Stimulated activated CD8-positive, alpha-beta memory T cell treated with anti-CD3 and anti-CD28 coated beads, Interleukin-15, amount 100 ng/mL, for 24 hours (primary cell): ENCODE results near the gene RTN4.

Source experiments
- DNase-seq: peaks from one replicate; pipeline ENCODE4 v3.0.0-alpha.2; 2020; ENCODE audit warnings: low read depth

Gene RTN4

DNA sequence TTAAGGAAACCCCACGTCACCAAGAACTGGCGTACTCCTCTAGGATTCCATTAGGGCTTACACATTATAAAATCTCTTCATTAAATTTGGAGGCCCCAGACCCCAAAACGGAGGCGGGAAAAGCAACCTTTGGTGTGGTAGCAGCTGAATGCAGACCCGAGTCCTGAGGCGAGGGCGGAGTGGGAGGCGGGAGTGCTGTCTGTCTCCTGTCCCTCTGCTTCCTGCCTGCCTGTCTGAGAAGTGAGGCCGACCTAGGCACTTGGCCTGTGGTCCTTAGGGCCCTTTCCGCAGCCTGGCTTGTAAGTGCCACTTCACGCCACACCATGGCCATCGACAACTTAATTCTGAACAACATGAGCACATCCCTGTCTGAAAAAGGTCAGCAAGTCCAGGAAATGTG, 102.1 kb downstream of the RTN4 start:
- no peak for DNase-seq

DNA sequence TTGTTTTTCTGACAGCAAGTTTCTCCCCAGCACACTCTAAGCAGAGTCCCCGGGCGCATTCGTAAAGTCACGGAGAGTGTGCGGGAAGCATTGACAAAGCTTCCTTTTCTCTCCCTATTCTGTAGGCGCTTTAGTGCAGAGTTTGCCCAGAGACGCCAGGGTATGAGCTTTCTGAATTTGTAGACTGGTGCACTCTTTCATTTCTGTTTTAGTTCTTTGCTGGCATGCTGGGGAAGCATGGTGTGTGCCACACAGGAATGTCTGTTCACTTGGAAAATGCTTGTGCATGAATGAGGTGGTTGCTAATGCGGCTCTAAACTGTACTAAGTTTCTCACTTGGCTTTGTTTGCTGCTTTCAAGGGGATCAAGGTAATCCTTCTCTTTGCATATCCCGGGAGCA, 102.6 kb downstream of the RTN4 start:
- DNase-seq, result no peak

GRCh38 chr2:54947136-54947535, 103.1 kb downstream of the RTN4 start:
- no peak for DNase-seq

DNA sequence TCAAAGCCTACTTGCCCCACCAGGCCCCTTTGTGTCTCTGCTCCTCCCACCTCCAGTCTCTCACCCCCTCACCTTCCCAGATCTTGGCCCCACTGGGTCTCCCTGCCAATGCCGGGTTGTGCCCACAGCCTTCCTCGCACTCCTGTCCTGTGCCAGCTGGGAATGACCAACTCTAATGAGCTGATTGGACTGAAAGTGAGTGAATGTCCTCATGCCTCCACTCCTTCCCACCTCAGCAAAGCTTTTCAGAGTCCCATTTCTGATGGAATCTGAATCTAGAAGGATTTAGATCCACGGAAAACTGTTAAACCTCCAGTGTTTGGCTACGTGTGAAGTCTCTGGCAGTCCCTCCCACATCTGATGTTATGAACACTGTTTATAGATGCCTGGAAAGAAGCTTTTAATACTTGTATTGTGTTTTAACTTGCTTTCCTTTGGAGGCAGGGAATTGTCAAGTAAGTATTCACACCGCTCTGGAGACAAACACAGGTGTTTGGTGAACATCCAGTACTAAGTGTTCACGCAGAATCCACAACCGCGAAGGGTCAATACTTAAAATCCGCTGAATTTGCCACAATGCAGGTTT, 103.9 kb downstream of the RTN4 start:
- no peak for DNase-seq

DNA sequence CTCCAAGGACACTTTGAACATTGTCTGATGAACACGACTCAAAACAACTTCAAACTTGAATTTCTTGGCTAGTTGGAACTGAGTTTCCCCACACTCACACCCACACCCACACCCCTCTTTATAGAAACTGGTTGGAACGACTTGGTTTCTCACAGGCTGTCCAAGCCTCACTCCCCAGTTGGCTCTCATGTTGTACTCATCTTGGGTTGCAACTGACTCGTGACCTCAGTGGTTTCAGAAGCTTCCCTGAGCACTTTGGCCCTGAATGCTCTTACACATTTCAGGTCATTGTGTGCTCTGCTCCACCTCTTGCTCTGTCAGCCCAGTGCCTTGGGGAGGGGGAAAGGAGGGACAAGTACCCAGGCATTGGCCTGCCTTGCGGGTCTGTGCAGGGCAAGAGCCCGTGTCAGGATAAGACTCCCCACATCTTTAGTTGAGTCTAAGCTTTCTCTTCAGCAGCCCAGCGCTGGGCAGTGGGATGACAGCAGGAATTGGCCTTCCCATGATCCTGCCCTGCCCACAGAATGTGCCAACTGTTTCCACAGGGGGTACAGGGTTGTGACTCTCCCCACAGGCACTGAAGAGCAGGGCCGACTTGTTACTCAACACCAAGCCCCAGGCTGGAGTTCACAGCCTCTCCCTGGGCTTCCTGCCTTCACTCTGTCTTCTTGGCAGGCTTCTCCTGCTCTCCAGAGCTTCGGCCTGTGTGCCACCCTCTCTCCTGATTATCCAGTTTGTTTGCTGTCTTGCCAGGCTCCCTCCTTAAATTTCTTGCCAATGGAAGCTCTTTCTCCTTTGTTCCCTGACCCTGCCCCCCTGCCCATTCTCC, 104.6 kb downstream of the RTN4 start:
- DNase-seq, result no peak

GRCh38 chr2:54944724-54945326, 105.4 kb downstream of the RTN4 start:
- DNase-seq, result no peak

- no peak for DNase-seq
Observed at GRCh38 chr2:54942373-54942772, 107.9 kb downstream of the RTN4 start.

DNA sequence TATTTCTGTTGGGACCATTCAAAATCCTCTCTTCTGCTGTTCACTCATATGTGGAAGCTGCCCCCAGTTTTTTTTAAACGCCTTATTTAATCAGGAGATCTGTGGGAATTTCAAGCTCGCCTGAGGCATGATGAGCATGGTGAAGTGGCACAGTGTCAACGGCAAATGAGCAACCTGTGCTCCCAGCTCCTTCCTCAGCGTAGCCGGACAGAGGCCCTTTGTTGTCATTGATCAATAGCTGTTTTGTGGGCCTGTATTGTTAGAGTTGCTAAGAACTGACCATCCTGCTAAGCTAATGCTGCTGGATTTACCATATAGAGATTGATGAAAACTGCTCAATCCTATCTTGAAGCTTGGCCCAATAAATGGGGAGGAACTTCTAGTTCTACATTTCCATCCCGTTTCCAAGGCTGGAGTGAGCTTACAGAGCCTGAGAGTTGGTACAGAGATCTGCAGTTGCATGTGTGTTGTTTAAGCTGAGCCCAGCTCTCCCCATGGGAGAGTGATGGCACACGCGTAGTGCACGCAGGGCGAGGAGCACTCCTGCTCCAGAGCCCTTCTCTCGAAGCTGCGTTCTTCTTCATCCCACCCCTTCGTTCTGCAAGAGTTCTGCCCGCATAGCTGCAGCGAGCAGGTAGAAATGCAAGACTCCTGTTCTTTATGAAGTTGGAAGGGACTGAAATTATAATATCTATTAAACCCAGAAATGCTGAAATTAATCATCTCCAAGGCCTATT, 108.8 kb downstream of the RTN4 start:
- DNase-seq, result no peak

DNA sequence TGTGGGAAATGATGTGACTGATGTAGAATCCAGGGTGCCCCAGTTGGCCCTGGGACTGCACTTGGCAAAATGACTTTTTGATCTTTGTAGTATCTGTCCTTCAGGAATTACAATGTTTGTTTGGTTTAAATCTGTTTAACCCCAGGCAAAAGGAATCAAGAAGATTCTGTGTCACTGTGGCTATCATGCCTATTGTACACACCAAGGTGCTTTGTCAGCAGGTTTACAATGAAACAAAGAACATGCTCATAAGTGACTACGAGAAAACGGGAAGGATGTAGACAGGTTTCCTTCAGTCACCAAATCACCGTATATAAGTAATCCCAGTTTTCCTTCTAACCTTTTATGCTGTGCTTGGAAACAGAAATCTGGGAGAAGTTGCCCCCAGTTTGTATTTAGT, 109.5 kb downstream of the RTN4 start:
- no peak for DNase-seq

DNA sequence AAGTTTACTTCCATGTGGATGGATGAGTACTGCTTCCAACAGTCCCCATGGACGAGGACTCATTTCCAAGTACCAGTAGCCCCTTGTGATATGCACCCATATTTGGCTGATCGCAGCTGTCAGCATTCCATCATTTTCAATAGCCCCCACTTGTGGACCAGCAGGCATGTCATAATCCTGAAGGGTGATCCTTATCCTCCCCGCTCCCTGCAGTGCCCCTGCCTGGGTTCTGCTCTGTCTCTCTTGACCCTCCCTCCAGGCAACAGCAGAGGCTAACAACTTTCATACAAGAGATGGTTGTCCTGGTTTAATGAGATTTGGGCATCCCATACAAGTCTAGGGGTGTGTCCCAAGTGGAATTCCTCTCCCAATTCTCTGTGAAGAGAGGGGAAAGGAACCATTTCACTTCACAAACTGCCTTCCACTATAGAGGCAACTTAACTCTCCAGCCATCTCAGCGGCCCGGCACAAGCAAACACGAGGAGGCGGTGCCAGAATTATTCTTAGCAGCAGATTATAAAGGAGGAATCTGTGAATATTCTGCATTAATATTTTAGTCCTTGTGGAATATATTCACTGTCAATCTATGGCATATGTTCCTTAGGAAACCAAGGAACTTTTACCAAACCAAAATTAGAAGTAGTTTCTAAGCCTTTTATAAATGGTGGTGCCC, 110.7 kb downstream of the RTN4 start:
- DNase-seq, result no peak

GRCh38 chr2:54936766-54937165, 113.5 kb downstream of the RTN4 start:
- no peak for DNase-seq

GRCh38 chr2:54935389-54935788, 114.9 kb downstream of the RTN4 start:
- DNase-seq, result no peak

- no peak for DNase-seq
Observed at GRCh38 chr2:54931473-54931872, 118.8 kb downstream of the RTN4 start.

GRCh38 chr2:54928719-54929118, 121.5 kb downstream of the RTN4 start:
- DNase-seq, result no peak

GRCh38 chr2:54927751-54928615, 122.3 kb downstream of the RTN4 start:
- no peak for DNase-seq

GRCh38 chr2:54927085-54927750, 123.0 kb downstream of the RTN4 start:
- no peak for DNase-seq

DNA sequence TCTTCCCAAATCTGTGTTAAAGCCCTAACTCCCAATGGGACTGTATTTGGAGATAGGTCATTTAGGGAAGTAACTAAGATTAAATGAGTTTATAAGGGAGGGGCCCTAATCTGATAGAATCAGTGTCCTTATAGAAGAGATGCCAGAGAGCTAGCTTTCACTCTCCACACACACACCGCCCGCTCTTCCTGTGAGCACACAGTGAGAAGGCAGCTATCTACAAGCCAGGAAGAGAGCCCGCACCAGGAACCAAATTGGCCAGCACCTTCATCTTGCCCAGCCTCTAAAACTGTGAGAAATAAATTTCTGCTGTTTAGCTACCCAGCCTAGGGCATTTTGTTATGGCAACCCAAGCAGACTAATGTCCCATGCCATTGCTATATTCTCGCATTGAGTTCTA, 125.2 kb downstream of the RTN4 start:
- no peak for DNase-seq

DNA sequence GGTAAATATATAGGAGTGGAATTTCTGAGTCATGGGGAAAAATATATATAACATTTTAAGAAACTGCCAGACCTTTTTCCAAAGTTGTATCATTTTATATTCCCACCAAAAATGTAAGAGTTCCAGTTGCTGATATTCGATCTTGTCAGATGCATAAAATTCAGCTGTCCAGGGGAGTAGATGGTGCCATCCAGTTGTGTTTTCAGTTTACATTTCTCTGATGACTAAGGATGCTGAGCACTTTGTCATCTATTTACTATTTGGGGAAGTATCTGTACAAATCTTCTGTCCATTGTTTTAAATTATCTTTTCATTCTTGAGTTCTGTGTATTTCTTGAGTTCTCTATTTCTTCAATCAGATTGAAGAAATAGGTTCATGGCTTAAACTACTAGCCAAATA, 126.1 kb downstream of the RTN4 start:
- no peak for DNase-seq
